ENCODE data around the gene CIDEC.
"Not testable (repeated sequence)": the region's sequence is repeated elsewhere in the genome, so short reads cannot be mapped to it uniquely, and the experiment has no call there.

Gene CIDEC

GRCh38 chr3:9861626-9862130 is 18.4 kb downstream of the CIDEC start:
- Histone ChIP-seq H3K36me3 (no peaks in the 10 kb centered on the region), H4K20me1 (no peaks in the 10 kb centered on the region), H3K27me3 (peaks cover 5 to 12% (median 9%) of the 10 kb centered on the region in 11 experiments; a peak in 13 of 22 replicates), H3K4me3 (no peak overlapping the region), H3K4me2 (no peak overlapping the region), H3K4me1 (peaks cover 0 to 7% (median 0%) of the 10 kb centered on the region in 10 experiments; a peak in 3 of 20 replicates), H3K27ac (no peak overlapping the region), H3K9me3 (replicated peaks in 1 of 11) (no peaks in the 10 kb centered on the region), H3K9ac (no peak overlapping the region)
- no peak for TF ChIP-seq Cebpa-rat (IDR thresholded peaks at IDR 0.05)

- H3K4me2 ChIP-seq: no peak overlapping the region
- H3K27me3 ChIP-seq: peaks cover 5 to 12% (median 9%) of the 10 kb centered on the region in 11 experiments; a peak in 13 of 22 replicates
- no peak overlapping the region for H3K27ac ChIP-seq
- no peaks in the 10 kb centered on the region for H4K20me1 ChIP-seq
- TF ChIP-seq Cebpa-rat (IDR thresholded peaks at IDR 0.05): no peak
- no peak overlapping the region for H3K9ac ChIP-seq
- H3K4me3 ChIP-seq: no peak overlapping the region
- no peaks in the 10 kb centered on the region for H3K36me3 ChIP-seq
- H3K9me3 ChIP-seq (replicated peaks in 1 of 11): no peaks in the 10 kb centered on the region
- peaks cover 0 to 7% (median 0%) of the 10 kb centered on the region in 10 experiments; a peak in 3 of 20 replicates for H3K4me1 ChIP-seq
Observed at GRCh38 chr3:9861201-9861600, 18.9 kb downstream of the CIDEC start.

DNA sequence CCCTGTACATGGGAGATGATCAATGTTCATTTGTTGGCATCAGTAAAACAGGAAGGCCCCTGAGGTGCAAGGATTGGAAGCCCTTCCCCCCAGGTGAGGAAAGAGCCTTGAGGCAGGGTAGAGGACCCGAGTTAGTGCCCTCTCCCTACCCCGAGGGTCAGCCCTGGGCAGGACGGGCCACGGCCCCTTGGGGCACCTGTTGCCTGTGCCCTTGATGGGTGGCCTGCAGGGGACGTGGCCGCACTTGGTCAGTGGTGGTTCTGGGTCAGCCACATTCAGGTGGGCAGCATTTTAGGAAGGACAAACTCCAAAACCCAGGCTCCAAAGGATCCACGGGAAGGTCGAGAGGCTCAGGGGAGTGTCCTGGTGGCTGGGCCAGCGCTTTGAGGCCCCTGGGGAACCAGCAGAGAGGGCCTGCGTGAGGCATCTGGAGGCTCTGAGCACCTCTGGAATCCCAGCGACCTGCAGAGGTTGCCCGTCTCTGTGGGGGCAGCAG is 20.5 kb downstream of the CIDEC start:
- Histone ChIP-seq H3K4me1 (peaks cover 0 to 7% (median 0%) of the 10 kb centered on the region in 10 experiments; a peak in 3 of 20 replicates), H3K27ac (no peak overlapping the region), H3K4me2 (no peak overlapping the region), H4K20me1 (no peaks in the 10 kb centered on the region), H3K36me3 (no peaks in the 10 kb centered on the region), H3K9me3 (replicated peaks in 1 of 11) (no peaks in the 10 kb centered on the region), H3K9ac (no peak overlapping the region), H3K27me3 (peaks cover 5 to 12% (median 9%) of the 10 kb centered on the region in 11 experiments; a peak in 13 of 22 replicates), H3K4me3 (no peak overlapping the region)
- TF ChIP-seq Cebpa-rat (IDR thresholded peaks at IDR 0.05): no peak

GRCh38 chr3:9855594-9855993 is 24.5 kb downstream of the CIDEC start:
- Histone ChIP-seq H3K27ac (no peak overlapping the region), H3K9me3 (replicated peaks in 1 of 11) (no peaks in the 10 kb centered on the region), H3K27me3 (no peaks in the 10 kb centered on the region), H3K36me3 (no peaks in the 10 kb centered on the region), H3K9ac (no peak overlapping the region), H3K4me1 (no peaks in the 10 kb centered on the region), H4K20me1 (no peaks in the 10 kb centered on the region), H3K4me3 (no peak overlapping the region), H3K4me2 (no peak overlapping the region)
- TF ChIP-seq Cebpa-rat (IDR thresholded peaks at IDR 0.05): no peak

DNA sequence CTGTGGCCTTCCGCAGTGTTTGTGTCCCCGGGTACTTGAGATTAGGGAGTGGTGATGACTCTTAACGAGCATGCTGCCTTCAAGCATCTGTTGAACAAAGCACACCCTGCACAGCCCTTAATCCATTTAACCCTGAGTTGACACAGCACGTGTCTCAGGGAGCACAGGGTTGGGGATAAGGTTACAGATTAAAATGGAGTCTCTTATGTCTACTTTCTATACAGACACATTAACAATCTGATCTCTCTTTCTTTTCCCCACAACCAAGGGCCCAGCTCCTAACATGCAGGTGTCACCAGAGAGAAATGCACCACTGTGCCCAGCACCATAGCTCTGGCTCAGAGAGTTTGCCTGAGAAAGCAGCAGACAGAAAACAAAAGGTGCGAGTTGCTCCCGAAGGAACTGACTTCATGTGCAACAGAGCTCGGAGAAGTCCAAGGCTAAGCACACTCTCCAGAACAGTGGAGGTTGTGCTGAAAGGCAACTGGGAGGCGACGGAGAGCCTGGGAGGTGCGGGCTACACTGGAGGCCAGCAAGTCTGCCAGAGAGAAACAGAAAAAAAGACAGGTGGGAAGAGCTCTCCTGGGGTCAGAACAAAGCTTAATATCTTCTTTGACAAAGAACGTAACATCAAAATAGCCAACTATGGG is 25.6 kb downstream of the CIDEC start:
- H3K4me1 ChIP-seq; H3K9ac ChIP-seq; H3K4me2 ChIP-seq; H3K9me3 ChIP-seq (replicated peaks in 1 of 11); H3K36me3 ChIP-seq; H3K27me3 ChIP-seq; H3K27ac ChIP-seq; H4K20me1 ChIP-seq; H3K4me3 ChIP-seq: not testable (repeated sequence)

- TF ChIP-seq Cebpa-rat (IDR thresholded peaks at IDR 0.05): no peak
- Histone ChIP-seq H3K27me3 (no peaks in the 10 kb centered on the region), H3K9me3 (replicated peaks in 1 of 11) (no peaks in the 10 kb centered on the region), H3K4me2 (no peak overlapping the region), H3K27ac (no peak overlapping the region), H3K9ac (no peak overlapping the region), H3K36me3 (no peaks in the 10 kb centered on the region), H3K4me3 (no peak overlapping the region), H3K4me1 (no peaks in the 10 kb centered on the region), H4K20me1 (no peaks in the 10 kb centered on the region)
Observed at GRCh38 chr3:9852528-9852927, 27.5 kb downstream of the CIDEC start.

DNA sequence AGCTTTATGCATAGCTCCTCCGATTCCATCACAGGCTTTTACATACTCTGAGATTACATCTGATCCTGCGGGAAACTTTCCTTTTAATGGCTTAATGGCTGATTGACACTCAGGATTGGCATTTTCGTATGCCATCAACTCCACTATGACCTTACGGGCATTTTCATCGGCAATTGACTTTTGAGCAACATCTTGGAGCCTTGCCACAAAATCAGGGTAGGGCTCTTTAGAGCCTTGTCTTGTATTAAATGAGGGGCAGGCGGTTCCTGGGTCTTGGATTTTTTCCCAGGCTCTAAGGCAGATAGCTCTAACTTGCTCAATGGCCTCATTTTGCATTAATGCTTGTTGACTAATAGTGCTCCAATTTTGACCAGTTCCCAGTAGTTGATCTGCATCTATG is 28.1 kb downstream of the CIDEC start:
- not testable (repeated sequence) for H4K20me1 ChIP-seq; H3K4me2 ChIP-seq; H3K36me3 ChIP-seq; H3K27ac ChIP-seq; H3K27me3 ChIP-seq; H3K9me3 ChIP-seq (replicated peaks in 1 of 11); H3K4me1 ChIP-seq; H3K9ac ChIP-seq; H3K4me3 ChIP-seq

GRCh38 chr3:9851383-9851782 is 28.7 kb downstream of the CIDEC start:
- not testable (repeated sequence) for H3K4me3 ChIP-seq; H3K27me3 ChIP-seq; H3K4me2 ChIP-seq; H3K36me3 ChIP-seq; H3K9ac ChIP-seq; H4K20me1 ChIP-seq; H3K27ac ChIP-seq; H3K9me3 ChIP-seq (replicated peaks in 1 of 11); H3K4me1 ChIP-seq

DNA sequence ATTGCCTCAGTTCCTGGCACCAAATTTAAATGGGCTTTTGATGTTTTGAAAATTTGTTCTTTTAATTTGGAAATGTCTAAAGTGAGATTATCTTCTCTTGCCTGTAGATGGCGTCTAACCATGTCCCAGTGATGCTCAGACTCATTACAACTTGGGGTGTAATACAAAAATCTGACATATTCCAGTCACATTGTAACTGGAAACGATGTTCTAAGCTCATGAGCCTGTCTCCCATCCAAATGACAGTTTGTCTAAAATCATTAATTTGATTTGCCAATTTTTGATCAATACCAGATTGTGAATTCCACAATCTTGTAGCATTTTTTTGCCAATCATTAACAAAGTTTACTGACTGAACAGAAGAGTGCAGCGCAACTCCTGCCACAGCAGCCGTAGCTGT is 31.2 kb downstream of the CIDEC start:
- H3K27me3 ChIP-seq; H3K9me3 ChIP-seq (replicated peaks in 1 of 11); H4K20me1 ChIP-seq; H3K9ac ChIP-seq; H3K36me3 ChIP-seq; H3K27ac ChIP-seq; H3K4me2 ChIP-seq; H3K4me3 ChIP-seq: not testable (repeated sequence)
- peaks cover 6 to 13% (median 12%) of the 10 kb centered on the region in 10 experiments for H3K4me1 ChIP-seq

GRCh38 chr3:9847870-9848269 is 32.2 kb downstream of the CIDEC start:
- not testable (repeated sequence) for H3K4me3 ChIP-seq; H3K9me3 ChIP-seq (replicated peaks in 1 of 11); H3K27me3 ChIP-seq; H3K4me2 ChIP-seq; H3K27ac ChIP-seq; H3K9ac ChIP-seq; H3K36me3 ChIP-seq; H4K20me1 ChIP-seq
- H3K4me1 ChIP-seq: peaks cover 11 to 18% (median 16%) of the 10 kb centered on the region in 10 experiments

All from BLaER1 treated with 17β-estradiol and CSF1 and Interleukin-3, amounts not matched to agents 10 nM and 100 nM (cell line).